SK-N-SH treated with all-trans-retinoic acid at 6 μM for 48 hours (cell line): ENCODE results near the gene PARM1.

Experiments used
- ATAC-seq: fragments of 200-7000 bp; cut with Tn5 transposase; 3 replicates; pipeline ENCODE4 v1.9.1; 2020; ENCODE audit warnings: mild to moderate bottlenecking, moderate library complexity
- BACH2 ChIP-seq: fragments of 250-450 bp; sonication (Bioruptor Pico); IDR thresholded peaks from 2 replicates; pipeline ENCODE4 v1.9.0; 2021; ENCODE audit warnings: mild to moderate bottlenecking, borderline replicate concordance
- CREB5 ChIP-seq: fragments of 250-450 bp; sonication (Bioruptor Pico); IDR thresholded peaks from 2 replicates; pipeline ENCODE4 v1.5.1; 2020; ENCODE audit warnings: low read depth, mild to moderate bottlenecking, moderate library complexity
- CSDC2 ChIP-seq: fragments of 250-450 bp; sonication (Bioruptor Pico); IDR thresholded peaks from 2 replicates; pipeline ENCODE4 v1.5.0; 2020; ENCODE audit warnings: mild to moderate bottlenecking, moderate library complexity
- ESRRG ChIP-seq: fragments of 250-450 bp; sonication (Bioruptor Pico); IDR thresholded peaks from 2 replicates; pipeline ENCODE4 v1.6.1; 2021; ENCODE audit warnings: mild to moderate bottlenecking
- PATZ1 ChIP-seq: fragments of 250-450 bp; sonication (Bioruptor Pico); IDR thresholded peaks from 2 replicates; pipeline ENCODE4 v1.8.0; 2020; ENCODE audit warnings: mild to moderate bottlenecking, moderate library complexity, borderline replicate concordance
- POU6F1 ChIP-seq: fragments of 250-450 bp; sonication (Bioruptor Pico); IDR thresholded peaks from 2 replicates; pipeline ENCODE4 v1.8.0; 2021; ENCODE audit warnings: low read depth, mild to moderate bottlenecking, moderate library complexity, borderline replicate concordance
- PPARA ChIP-seq: fragments of 250-450 bp; sonication (Bioruptor Pico); IDR thresholded peaks from 2 replicates; pipeline ENCODE4 v1.5.0; 2020; ENCODE audit warnings: mild to moderate bottlenecking, borderline replicate concordance
- RARB ChIP-seq: fragments of 250-450 bp; sonication (Bioruptor Pico); IDR thresholded peaks from 2 replicates; pipeline ENCODE4 v1.8.0; 2021; ENCODE audit warnings: mild to moderate bottlenecking, moderate library complexity
- SNAI2 ChIP-seq: fragments of 250-450 bp; sonication (Bioruptor Pico); IDR thresholded peaks from 2 replicates; pipeline ENCODE4 v1.5.0; 2020; ENCODE audit warnings: mild to moderate bottlenecking, moderate library complexity
- TCF4 ChIP-seq: fragments of 250-450 bp; sonication (Bioruptor Pico); IDR thresholded peaks from 2 replicates; pipeline ENCODE4 v1.8.0; 2021; ENCODE audit warnings: mild to moderate bottlenecking, moderate library complexity, borderline replicate concordance
- TOX ChIP-seq: fragments of 250-450 bp; sonication (Bioruptor Pico); IDR thresholded peaks from 2 replicates; pipeline ENCODE4 v1.8.0; 2021; ENCODE audit warnings: mild to moderate bottlenecking, moderate library complexity, borderline replicate concordance
- TSHZ2 ChIP-seq: fragments of 250-450 bp; sonication (Bioruptor Pico); IDR thresholded peaks from 2 replicates; pipeline ENCODE4 v1.5.0; 2020; ENCODE audit warnings: mild to moderate bottlenecking, moderate library complexity
- ZC3H10 ChIP-seq: fragments of 250-450 bp; sonication (Bioruptor Pico); IDR thresholded peaks from 2 replicates; pipeline ENCODE4 v1.5.1; 2021; ENCODE audit warnings: mild to moderate bottlenecking, moderate library complexity
- ZFP30 ChIP-seq: fragments of 450-650 bp; formaldehyde crosslinking; IDR thresholded peaks from 2 replicates; pipeline ENCODE4 v1.5.0; 2022; ENCODE audit warnings: mild to moderate bottlenecking, moderate library complexity
- ZNF565 ChIP-seq: fragments of 450-650 bp; formaldehyde crosslinking; conservative IDR thresholded peaks from 2 replicates; pipeline ENCODE4 v1.5.0; 2020; ENCODE audit warnings: low read depth, mild to moderate bottlenecking, moderate library complexity
- ZNF8 ChIP-seq: fragments of 450-650 bp; formaldehyde crosslinking; IDR thresholded peaks from 2 replicates; pipeline ENCODE4 v1.5.0; 2020; ENCODE audit warnings: mild to moderate bottlenecking, moderate library complexity
- TF ChIP-seq, protein P1 (sequence below): fragments of 250-450 bp; sonication (Bioruptor Pico); IDR thresholded peaks from 2 replicates; pipeline ENCODE4 v1.5.1; 2021; ENCODE audit warnings: mild to moderate bottlenecking, moderate library complexity

PARM1 gene

DNA sequence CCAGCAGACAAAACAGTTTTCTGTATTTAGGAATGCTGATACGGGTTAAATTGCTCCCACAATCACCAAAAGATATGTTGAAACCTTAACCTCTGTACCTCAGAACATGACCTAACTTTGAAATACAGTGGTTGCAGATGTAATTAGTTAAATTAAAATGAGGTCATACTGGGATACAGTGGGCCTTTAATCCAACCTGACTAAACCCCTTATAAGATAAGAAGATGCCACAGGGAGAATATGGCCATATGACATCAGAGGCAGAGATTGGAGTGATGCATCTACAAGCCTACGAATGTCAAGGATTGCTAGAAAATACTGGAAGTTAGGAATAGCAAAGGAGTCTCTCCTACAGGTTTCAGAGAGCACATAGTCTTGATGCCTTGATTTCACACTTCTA lies 32.1 kb upstream of the PARM1 start:
- TF ChIP-seq, protein P1, sequence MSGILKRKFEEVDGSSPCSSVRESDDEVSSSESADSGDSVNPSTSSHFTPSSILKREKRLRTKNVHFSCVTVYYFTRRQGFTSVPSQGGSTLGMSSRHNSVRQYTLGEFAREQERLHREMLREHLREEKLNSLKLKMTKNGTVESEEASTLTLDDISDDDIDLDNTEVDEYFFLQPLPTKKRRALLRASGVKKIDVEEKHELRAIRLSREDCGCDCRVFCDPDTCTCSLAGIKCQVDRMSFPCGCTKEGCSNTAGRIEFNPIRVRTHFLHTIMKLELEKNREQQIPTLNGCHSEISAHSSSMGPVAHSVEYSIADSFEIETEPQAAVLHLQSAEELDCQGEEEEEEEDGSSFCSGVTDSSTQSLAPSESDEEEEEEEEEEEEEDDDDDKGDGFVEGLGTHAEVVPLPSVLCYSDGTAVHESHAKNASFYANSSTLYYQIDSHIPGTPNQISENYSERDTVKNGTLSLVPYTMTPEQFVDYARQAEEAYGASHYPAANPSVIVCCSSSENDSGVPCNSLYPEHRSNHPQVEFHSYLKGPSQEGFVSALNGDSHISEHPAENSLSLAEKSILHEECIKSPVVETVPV (CRISPR knock-in tag) = no peak
- TF ChIP-seq RARB (CRISPR knock-in tag) = no peak
- TF ChIP-seq ZNF8 (CRISPR knock-in tag) = no peak
- TF ChIP-seq PATZ1 = no peak
- TF ChIP-seq CSDC2 (CRISPR knock-in tag) = no peak
- TF ChIP-seq BACH2 (CRISPR knock-in tag) = no peak
- TF ChIP-seq SNAI2 (CRISPR knock-in tag) = no peak
- TF ChIP-seq ZNF565 (CRISPR knock-in tag) = no peak
- TF ChIP-seq PPARA (CRISPR knock-in tag) = no peak
- TF ChIP-seq, all 23 proteins: peak for 0
- ATAC-seq = no peak

- ATAC-seq = no peak
- TF ChIP-seq CREB5 (CRISPR knock-in tag) = no peak
- TF ChIP-seq ESRRG = no peak
- no peak for TF ChIP-seq POU6F1 (CRISPR knock-in tag)
- no peak for TF ChIP-seq PPARA (CRISPR knock-in tag)
- TF ChIP-seq, protein P1 (CRISPR knock-in tag) = no peak
- TF ChIP-seq TOX (CRISPR knock-in tag) = no peak
- TF ChIP-seq SNAI2 (CRISPR knock-in tag) = no peak
- TF ChIP-seq ZFP30 (CRISPR knock-in tag) = no peak
- no peak for TF ChIP-seq ZC3H10
- TF ChIP-seq PATZ1 = no peak
- TF ChIP-seq TSHZ2 (CRISPR knock-in tag) = no peak
Observed at GRCh38 chr4:74904509-74905065, 28.3 kb upstream of the PARM1 start.

DNA sequence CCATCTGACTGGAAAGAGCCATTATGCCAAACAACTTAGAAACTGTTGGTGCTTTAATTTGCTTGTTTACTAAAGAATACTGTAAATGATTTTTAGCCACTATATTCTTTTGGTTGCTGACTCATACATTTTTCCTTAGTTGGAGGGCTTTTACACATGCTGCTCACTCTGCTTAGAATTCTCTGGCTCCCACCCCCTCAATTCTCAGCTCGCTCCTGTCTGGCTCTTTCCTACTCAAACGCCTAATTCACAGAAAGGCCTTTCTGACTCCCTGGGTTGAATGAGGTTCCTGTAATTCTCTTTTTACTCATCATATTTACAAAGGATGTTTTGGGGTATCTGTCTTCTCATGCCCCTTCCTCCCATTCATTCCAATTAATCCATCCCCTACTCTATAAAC lies 26.1 kb upstream of the PARM1 start:
- ATAC-seq = no peak
- no peak for TF ChIP-seq POU6F1 (CRISPR knock-in tag)
- no peak for TF ChIP-seq TCF4 (CRISPR knock-in tag)
